ENCODE results near the gene MSLN.
"Not testable (repeated sequence)": the region's sequence is repeated elsewhere in the genome, so short reads cannot be mapped to it uniquely, and the experiment has no call there.

The MSLN gene

DNA sequence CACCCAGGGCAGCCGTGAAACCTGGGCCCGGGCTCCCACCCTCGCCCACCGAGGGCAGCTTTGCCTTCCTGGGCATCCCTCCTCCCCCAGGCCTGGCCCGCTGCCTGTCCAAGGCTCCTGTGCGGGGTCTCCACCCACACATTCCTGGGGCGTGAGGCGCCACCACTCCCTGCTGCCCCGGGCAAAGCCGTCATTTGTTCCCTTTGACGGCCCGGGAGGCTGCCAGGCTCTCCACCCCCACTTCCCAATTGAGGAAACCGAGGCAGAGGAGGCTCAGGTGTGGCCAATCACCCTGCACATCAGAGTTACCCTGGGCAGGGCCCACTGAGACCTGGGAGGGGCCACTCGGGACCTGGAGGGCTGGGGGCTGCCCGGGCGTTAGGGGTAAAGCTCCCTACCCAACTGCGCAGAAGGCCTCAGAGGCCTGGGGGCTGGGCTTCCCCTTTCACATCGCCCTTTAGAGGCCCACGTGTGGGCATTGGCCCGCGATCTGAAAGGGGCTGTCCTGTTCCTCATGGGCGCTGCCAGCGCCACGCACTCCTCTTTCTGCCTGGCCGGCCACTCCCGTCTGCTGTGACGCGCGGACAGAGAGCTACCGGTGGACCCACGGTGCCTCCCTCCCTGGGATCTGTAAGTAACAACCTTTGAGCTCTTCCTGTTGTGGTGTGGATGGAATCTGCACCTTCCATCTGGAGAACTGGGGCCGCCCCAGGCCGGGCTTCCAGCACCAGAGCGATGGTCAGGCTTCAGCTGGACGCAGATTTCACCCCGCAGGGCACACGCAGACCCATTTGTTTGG is at the start of gene MSLN:
Gene MSLN (plus strand): TSS at position 190 of the 799 bp plus-strand sequence. CDS start 1,947 bp downstream, outside the sequence.
- DNase-seq: no peak

- no peak for DNase-seq
Observed at GRCh38 chr16:711084-711483, 49.5 kb upstream of the MSLN start.

GRCh38 chr16:711548-712320 is 48.8 kb upstream of the MSLN start:
- no peak for DNase-seq

GRCh38 chr16:712740-713250 is 47.7 kb upstream of the MSLN start:
- not testable (repeated sequence) for DNase-seq

- no peak for DNase-seq
Observed at GRCh38 chr16:714079-714478, 46.5 kb upstream of the MSLN start.

- no peak for DNase-seq
Observed at GRCh38 chr16:714558-715476, 45.7 kb upstream of the MSLN start, which contains the start of gene METRN. Gene METRN, plus strand, starts transcription at chr16:715118. Its CDS starts 172 bp downstream, at chr16:715290.

GRCh38 chr16:715477-716199 is 44.9 kb upstream of the MSLN start:
- no peak for DNase-seq

DNA sequence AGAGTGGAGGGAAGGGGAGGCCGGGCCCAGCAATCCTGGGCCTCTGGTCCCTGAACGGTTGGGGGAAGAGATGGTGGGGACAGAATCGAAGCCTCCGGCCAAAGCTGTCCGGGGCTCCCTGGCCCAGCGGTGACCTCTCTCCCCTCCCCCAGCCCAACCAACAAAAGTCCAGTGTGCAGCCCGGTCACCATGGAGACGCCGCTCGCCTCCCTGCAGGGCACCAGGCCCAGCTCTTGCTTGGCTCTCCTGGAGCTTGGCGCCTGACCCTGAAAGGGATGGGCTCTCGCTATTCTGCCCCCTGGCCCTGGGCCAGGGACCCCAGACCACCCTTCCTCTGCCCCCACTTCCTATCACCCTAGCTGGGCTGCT is 44.4 kb upstream of the MSLN start:
- no peak for DNase-seq

DNA sequence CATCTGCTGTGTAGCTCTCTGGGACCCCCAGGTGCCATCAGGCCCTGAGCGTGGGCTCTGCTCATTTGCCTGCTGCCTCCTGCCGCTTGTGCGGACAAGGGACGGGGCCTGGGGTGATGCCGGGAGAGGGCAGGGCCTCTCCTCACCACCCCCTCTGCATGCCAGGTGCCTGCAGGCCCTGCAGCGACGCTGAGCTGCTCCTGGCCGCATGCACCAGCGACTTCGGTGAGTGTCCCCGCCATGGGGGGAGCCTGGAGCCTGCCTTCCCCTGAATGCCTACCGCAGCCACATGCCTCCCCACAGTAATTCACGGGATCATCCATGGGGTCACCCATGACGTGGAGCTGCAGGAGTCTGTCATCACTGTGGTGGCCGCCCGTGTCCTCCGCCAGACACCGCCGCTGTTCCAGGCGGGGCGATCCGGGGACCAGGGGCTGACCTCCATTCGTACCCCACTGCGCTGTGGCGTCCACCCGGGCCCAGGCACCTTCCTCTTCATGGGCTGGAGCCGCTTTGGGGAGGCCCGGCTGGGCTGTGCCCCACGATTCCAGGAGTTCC is 43.7 kb upstream of the MSLN start:
- DNase-seq: no peak

- no peak for DNase-seq
Observed at GRCh38 chr16:717450-718245, 42.9 kb upstream of the MSLN start.

GRCh38 chr16:718389-718788 is 42.1 kb upstream of the MSLN start:
- DNase-seq: no peak

DNA sequence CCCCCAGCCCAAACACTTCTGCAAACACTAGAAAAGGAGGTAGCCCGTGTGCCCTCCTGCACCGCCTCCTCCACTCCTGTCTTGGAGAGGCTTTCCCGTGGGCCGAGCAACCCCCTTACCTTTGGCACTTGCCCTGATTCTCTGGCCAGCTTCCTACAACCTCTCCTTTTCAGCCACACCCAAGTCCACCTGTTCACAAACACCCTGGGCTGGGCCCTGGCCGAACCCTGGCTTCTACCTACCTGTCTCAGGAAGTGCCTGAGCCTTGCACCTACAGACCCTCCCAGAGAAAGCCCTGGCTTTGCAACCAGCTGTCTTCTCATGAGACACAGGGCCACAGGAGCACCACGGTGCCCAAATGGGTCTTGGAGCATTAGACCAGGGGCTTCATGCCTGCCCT is 41.6 kb upstream of the MSLN start:
- DNase-seq: no peak

DNA sequence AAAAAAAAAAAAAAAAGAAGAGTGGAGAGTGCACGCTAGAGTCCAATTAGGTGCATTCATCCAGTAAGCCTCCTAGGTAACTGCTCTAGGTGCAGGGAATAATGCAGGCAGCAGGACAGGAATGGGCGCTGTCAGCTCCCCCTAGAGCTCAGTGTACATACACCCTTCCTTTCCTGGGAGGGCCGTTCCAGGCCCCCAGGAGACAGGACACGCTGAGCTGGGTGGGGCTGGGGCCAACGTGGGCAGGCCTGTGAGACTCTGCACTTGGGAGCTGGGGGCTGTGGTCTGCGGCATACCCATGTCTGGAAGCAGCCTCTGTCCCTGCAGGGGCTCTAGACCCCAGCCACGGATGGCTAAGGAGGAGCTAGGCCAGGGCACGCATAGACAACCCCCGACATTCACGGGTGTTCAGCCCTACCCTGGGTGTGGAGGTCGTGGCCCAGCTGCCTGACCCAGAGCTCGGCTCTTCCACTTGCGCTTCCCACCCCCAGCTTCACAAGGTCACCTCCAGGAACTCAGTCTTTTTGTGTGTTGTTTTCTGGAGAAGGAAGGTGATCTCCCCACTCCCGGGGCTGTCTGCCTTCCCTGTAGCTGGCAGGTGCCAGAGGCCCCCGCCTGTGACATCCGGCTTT is 40.6 kb upstream of the MSLN start:
- DNase-seq: no peak

GRCh38 chr16:720447-720989 is 40.0 kb upstream of the MSLN start:
- no peak for DNase-seq

- DNase-seq: no peak
Observed at GRCh38 chr16:720990-721764, 39.4 kb upstream of the MSLN start, which contains the start of gene ANTKMT. Gene ANTKMT, plus strand, starts transcription at chr16:721146. Its CDS starts 129 bp downstream, at chr16:721275.

- no peak for DNase-seq
Observed at GRCh38 chr16:721765-722540, 38.6 kb upstream of the MSLN start.

- no peak for DNase-seq
Observed at GRCh38 chr16:722835-723633, 37.5 kb upstream of the MSLN start.

Measured in SIG-M5 (cell line).